LNCaP clone FGC (cell line): ENCODE measurements around the gene RAB35.

ENCODE experiments used
- DNase-seq: peaks from one replicate; pipeline ENCODE4 v3.0.0-alpha.2; 2011; ENCODE audit warnings: low read depth
- H3K4me3 ChIP-seq: 2 replicates; pipeline ENCODE4 v1.5.1; 2011; ENCODE audit warnings: mild to moderate bottlenecking, low read depth, low read length, control low read depth
- TF ChIP-seq, protein P1 (sequence below): IDR thresholded peaks from 2 replicates; pipeline ENCODE4 v1.5.1; 2012; ENCODE audit warnings: mild to moderate bottlenecking; ENCODE audit not compliant: control insufficient read depth, insufficient read depth; ENCODE audit errors: extremely low read depth

Gene RAB35

DNA sequence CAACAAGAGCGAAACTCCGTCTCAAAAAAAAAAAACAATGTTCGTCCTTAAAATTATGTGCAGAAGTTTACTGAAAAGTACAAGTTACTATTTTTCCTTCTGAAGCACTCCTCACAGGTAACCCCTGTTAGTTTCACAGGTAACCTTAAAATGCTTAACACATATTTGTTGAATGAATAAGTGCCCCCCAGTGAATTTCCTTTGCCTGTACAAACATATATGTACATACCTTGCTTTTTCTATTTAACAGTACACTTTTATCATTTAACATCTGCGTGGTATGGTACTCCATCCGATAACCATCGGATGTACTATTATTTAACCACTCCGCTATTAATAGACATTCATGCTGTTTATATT, 1.4 kb upstream of the RAB35 start:
- TF ChIP-seq, protein P1, sequence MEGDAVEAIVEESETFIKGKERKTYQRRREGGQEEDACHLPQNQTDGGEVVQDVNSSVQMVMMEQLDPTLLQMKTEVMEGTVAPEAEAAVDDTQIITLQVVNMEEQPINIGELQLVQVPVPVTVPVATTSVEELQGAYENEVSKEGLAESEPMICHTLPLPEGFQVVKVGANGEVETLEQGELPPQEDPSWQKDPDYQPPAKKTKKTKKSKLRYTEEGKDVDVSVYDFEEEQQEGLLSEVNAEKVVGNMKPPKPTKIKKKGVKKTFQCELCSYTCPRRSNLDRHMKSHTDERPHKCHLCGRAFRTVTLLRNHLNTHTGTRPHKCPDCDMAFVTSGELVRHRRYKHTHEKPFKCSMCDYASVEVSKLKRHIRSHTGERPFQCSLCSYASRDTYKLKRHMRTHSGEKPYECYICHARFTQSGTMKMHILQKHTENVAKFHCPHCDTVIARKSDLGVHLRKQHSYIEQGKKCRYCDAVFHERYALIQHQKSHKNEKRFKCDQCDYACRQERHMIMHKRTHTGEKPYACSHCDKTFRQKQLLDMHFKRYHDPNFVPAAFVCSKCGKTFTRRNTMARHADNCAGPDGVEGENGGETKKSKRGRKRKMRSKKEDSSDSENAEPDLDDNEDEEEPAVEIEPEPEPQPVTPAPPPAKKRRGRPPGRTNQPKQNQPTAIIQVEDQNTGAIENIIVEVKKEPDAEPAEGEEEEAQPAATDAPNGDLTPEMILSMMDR: no peak
- H3K4me3 ChIP-seq: peak overlapping the region; percentile 74
- no peak for DNase-seq

DNA sequence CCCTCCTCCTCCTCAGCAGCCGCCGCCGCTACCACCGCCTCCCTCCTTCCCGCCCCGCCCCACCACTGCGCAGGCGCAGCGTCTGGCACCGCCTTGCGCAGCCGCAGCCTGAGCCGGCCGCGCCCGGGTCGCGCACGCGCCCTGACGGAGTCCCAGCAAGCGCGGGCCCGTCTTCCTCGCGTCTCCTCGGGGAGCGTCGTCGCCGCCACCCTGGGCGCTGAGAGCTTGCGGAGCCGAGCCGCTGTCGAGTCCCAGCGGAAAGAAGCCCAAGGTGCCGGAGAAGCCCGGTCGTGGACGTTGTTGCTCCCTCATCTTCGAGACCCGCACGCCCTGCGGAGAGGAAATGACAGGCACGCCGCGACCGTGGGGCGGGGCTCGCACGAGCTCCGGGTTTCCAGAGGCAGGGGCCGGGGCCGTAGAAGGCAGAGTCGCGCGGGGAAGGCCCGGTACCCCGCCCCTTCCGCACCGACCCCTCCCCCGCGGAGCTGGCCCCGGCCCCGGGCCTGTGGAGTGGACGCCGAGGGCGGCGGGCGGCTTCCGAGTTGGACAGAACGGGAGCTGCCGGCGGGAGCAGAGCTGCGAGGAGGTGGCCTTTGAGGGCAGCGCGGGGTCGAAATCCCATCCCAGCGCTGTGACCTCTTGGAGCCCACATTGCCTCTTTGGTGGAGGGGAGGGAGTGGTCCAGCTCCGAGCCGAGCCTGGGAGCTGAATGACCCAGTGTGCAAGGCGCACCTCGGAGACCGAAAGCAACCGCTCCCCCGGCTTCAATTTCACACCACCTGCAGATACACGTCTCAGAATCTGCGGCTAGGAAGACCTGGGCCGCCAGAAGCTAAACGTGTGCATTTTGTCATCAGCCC, 469 bp upstream of the RAB35 start:
- peak overlapping the region; percentile 74 for H3K4me3 ChIP-seq
- no peak for DNase-seq
- TF ChIP-seq, protein P1: no peak

DNA sequence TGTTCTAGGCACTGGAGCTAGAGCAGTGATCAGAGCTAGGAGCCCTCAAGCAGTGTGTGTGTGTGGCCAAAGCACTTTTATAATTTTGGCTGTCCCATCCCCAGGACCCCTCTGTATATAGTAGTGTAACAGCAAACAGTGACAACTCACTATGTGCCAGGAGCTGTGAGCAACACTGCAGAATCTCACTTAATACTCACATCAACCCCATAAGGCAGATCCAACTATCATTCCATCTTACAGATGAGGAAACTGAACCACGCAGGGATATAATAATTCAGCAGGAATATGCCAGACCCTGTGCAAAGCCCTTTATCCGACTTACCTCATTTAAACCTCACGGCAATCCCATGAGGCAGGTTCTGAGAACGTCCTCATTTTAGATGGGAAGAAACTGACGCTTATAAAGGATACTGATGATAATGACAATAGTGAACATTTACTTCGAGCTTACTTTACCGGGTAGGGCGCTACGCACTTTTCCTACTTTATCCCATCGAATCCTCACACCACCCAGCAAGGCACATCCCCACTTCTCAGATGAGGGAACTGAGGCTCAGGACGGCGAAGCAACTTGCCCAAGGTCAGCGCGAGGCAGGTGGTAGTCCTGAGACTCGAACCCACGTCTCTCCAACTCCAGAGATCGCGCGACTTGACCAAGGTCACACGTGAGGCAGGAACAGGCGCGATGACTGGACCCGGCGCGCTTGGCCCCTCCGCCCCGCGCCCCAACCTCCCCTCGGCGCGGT, 687 bp downstream of the RAB35 start:
- TF ChIP-seq, protein P1: no peak
- DNase-seq: no peak
- H3K4me3 ChIP-seq: peak overlapping the region; percentile 74

DNA sequence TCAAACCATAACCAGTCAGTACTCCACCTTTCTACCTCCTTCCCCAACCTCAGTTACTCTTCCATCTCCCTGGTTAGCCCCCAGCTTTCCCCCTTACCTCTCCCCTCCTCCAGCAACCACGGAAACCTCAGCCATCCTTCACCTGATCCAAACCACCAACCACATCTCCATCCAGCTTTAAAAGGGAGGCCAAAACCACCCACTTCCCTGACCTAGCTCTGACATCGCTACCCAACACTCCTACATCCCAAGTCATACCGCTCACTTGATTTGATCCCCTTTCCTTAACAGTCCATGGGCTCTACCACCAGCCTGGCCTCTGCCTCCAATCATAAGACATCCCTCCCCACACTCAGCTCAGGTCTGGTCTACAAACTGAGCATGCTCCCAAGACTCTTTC, 1.5 kb downstream of the RAB35 start:
- no peak for DNase-seq
- peak overlapping the region; percentile 74 for H3K4me3 ChIP-seq
- TF ChIP-seq, protein P1: no peak

DNA sequence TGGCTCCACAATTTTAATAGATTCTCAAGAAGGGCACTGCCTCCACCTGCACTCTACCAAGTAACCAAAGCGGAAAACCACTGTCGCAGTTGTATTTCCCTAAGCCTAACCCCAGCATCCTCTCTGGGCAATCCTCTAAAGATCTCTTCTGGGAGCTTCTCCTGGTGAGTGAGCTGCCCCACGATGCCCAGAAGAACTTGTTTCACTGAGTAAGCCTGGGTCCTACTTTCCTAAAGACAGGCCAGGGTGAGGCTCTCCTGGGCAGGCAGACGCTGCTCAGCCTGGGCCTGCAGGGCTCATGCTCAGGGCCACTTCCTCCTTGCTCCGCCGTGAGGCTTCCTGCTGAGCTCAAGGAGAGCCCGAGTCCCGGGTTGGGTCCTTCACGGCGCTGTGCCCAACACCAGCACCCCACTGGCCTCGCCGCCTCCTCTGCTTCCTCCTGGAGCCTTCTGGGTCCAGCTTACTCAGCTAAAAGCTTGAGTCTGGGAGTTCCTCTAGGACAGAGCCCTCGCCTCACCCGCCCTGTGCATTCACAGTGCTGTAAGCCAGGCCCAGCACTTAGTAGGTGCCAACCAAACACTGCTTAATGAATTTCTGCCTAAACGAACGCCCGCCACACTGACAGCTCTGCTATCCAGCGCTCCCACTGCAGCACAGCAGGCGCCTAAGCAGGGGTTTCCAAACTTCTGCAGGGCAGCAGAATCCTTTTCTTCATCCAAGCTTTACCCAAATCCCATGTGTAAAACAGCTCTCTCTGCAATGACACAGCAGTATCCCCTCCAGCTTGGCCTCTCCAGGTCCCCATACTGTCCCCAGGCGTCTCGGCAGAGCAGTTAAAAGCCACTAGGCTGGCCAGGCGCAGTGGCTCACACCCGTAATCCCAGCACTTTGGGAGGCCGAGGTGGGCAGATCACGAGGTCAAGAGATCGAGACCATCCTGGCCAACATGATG, 5.7 kb downstream of the RAB35 start:
- H3K4me3 ChIP-seq: no peak overlapping the region
- TF ChIP-seq, protein P1: no peak
- no peak for DNase-seq

DNA sequence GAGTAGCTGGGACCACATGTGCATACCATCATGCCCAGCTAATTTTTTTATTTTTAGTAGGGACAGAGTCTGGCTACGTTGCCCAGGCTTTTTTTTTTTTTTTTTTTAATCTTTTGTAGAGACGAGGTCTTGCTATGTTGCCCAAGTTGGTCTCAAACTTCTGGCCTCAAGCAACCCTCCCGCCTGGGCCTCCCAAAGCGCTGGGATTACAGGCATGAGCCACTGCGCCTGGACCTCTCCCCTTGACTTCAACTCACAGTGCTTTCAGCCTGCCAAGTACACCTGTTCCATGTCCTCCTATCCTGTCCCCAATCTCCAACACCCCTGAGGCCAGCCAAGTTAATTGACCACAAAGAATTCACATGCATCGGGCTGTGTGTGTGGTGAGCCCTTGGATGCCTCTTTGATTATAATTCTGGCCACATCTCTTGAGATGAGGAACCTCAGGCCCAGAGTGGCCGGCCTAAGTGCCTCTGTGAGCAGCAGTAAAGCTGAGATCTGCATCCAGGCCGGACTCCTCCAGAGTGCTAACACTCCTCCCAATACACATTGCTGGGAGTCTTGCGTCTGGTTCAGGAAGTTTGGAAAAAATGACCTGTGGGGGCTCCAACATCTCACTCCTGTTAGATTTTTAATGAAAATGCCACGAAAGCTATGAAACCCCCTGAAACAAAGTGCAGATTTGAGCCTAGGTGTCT, 6.8 kb downstream of the RAB35 start:
- no peak overlapping the region for H3K4me3 ChIP-seq
- no peak for DNase-seq
- TF ChIP-seq, protein P1: no peak
